Measurements from ENCODE around the gene ZNF705A.
A peak's percentile ranks its signal among the peaks of the same experiment; 100 is the strongest.
"Not testable (repeated sequence)": the region's sequence is repeated elsewhere in the genome, so short reads cannot be mapped to it uniquely, and the experiment has no call there.

The ZNF705A gene

GRCh38 chr12:8184206-8184605 lies 27.4 kb downstream of the ZNF705A start:
- DNase-seq (ENCODE audit: low read depth, low spot score), result not testable (repeated sequence)

- DNase-seq (ENCODE audit: low read depth, low spot score), result not testable (repeated sequence)
Measured at GRCh38 chr12:8188088-8188487, 31.3 kb downstream of the ZNF705A start.

- DNase-seq (ENCODE audit: low read depth, low spot score), result not testable (repeated sequence)
Measured at GRCh38 chr12:8197685-8198308, 41.0 kb downstream of the ZNF705A start.

GRCh38 chr12:8218711-8219382 lies 62.0 kb downstream of the ZNF705A start:
- DNase-seq (ENCODE audit: low read depth, low spot score), result peak; percentile 61

- DNase-seq (ENCODE audit: low read depth, low spot score), result not testable (repeated sequence)
Measured at GRCh38 chr12:8221375-8221774, 64.6 kb downstream of the ZNF705A start.

- not testable (repeated sequence) for DNase-seq (ENCODE audit: low read depth, low spot score)
Measured at GRCh38 chr12:8221844-8222243, 65.0 kb downstream of the ZNF705A start.

GRCh38 chr12:8222303-8222702 lies 65.5 kb downstream of the ZNF705A start:
- DNase-seq (ENCODE audit: low read depth, low spot score), result not testable (repeated sequence)

- not testable (repeated sequence) for DNase-seq (ENCODE audit: low read depth, low spot score)
Measured at GRCh38 chr12:8223646-8224045, 66.8 kb downstream of the ZNF705A start.

- not testable (repeated sequence) for DNase-seq (ENCODE audit: low read depth, low spot score)
Measured at GRCh38 chr12:8224782-8225181, 68.0 kb downstream of the ZNF705A start.

- no peak for DNase-seq (ENCODE audit: low read depth, low spot score)
Measured at GRCh38 chr12:8226355-8226754, 69.5 kb downstream of the ZNF705A start.

- DNase-seq (ENCODE audit: low read depth, low spot score), result peak; percentile 84
Measured at GRCh38 chr12:8226992-8227731, 70.3 kb downstream of the ZNF705A start, which contains the start of gene FAM90A1. Gene FAM90A1, minus strand, starts transcription at chr12:8227618. Its CDS starts 2,786 bp downstream, at chr12:8224832.

- not testable (repeated sequence) for DNase-seq (ENCODE audit: low read depth, low spot score)
Measured at GRCh38 chr12:8227732-8228077, 70.9 kb downstream of the ZNF705A start.

GRCh38 chr12:8228607-8229006 lies 71.8 kb downstream of the ZNF705A start:
- DNase-seq (ENCODE audit: low read depth, low spot score), result not testable (repeated sequence)

GRCh38 chr12:8229486-8229885 lies 72.7 kb downstream of the ZNF705A start:
- peak; percentile 23 for DNase-seq (ENCODE audit: low read depth, low spot score)

All from ELF-1 (cell line).